HG02588 (cell line): Measurements from ENCODE around the gene MPZL1.
"Not testable (repeated sequence)": the region's sequence is repeated elsewhere in the genome, so short reads cannot be mapped to it uniquely, and the experiment has no call there.

Experiments
- ATAC-seq: cut with Tn5 transposase; IDR thresholded peaks from one replicate; pipeline ENCODE4 v1.9.1; 2021; ENCODE audit warnings: mild to moderate bottlenecking, moderate library complexity; ENCODE audit not compliant: unreplicated experiment

MPZL1 gene

GRCh38 chr1:167717351-167717750 lies 4.4 kb upstream of the MPZL1 start:
- no peak for ATAC-seq

- ATAC-seq: no peak
Measured at GRCh38 chr1:167718914-167719691, 2.7 kb upstream of the MPZL1 start.

- ATAC-seq: not testable (repeated sequence)
Measured at GRCh38 chr1:167719715-167720421, 1.9 kb upstream of the MPZL1 start.

GRCh38 chr1:167720965-167721616 lies 691 bp upstream of the MPZL1 start:
- ATAC-seq: no peak

GRCh38 chr1:167722152-167722869 lies 529 bp downstream of the MPZL1 start:
- peak; percentile 29 for ATAC-seq

GRCh38 chr1:167722870-167723251 lies 1.1 kb downstream of the MPZL1 start:
- no peak for ATAC-seq

GRCh38 chr1:167723707-167724323 lies 2.0 kb downstream of the MPZL1 start:
- no peak for ATAC-seq

GRCh38 chr1:167726008-167726407 lies 4.2 kb downstream of the MPZL1 start:
- ATAC-seq: no peak

- no peak for ATAC-seq
Measured at GRCh38 chr1:167728818-167729410, 7.1 kb downstream of the MPZL1 start.

- no peak for ATAC-seq
Measured at GRCh38 chr1:167734227-167734626, 12.4 kb downstream of the MPZL1 start.

GRCh38 chr1:167734841-167735240 lies 13.1 kb downstream of the MPZL1 start:
- ATAC-seq: no peak

GRCh38 chr1:167737169-167737568 lies 15.4 kb downstream of the MPZL1 start:
- no peak for ATAC-seq

- no peak for ATAC-seq
Measured at GRCh38 chr1:167738158-167738557, 16.4 kb downstream of the MPZL1 start.

GRCh38 chr1:167739752-167740151 lies 18.0 kb downstream of the MPZL1 start:
- no peak for ATAC-seq

- ATAC-seq: not testable (repeated sequence)
Measured at GRCh38 chr1:167741103-167741502, 19.3 kb downstream of the MPZL1 start.

GRCh38 chr1:167742392-167743057 lies 20.7 kb downstream of the MPZL1 start:
- not testable (repeated sequence) for ATAC-seq

- no peak for ATAC-seq
Measured at GRCh38 chr1:167744901-167745300, 23.1 kb downstream of the MPZL1 start.

GRCh38 chr1:167746013-167746672 lies 24.4 kb downstream of the MPZL1 start:
- no peak for ATAC-seq

GRCh38 chr1:167746988-167747655 lies 25.3 kb downstream of the MPZL1 start:
- no peak for ATAC-seq
